Gastrocnemius medialis (tissue), 4 donors: ENCODE measurements around the gene YWHAG.

ENCODE experiments used
- POLR2A ChIP-seq, 2 donors: fragments of 450-650 bp; IDR thresholded peaks; one replicate each; pipeline ENCODE4 v1.6.1; 2017; ENCODE audit warnings: antibody characterized with exemption in 2 of 2, mild to moderate bottlenecking in 2 of 2, moderate library complexity in 2 of 2
- TF ChIP-seq, protein P1 (sequence below), 5 experiments: fragments of 450-650 bp in 3 of 5; fragments of 200-600 bp in 2 of 5; sonication (generic) in 2 of 5; IDR thresholded peaks in 4 of 5; conservative IDR thresholded peaks in 1 of 5; 1 replicate in 4 of 5; 2 replicates in 1 of 5; pipeline ENCODE4 v1.5.1; 2016 to 2019; ENCODE audit warnings: antibody characterized with exemption in 5 of 5, mild to moderate bottlenecking in 3 of 5, moderate library complexity in 3 of 5

DNA sequence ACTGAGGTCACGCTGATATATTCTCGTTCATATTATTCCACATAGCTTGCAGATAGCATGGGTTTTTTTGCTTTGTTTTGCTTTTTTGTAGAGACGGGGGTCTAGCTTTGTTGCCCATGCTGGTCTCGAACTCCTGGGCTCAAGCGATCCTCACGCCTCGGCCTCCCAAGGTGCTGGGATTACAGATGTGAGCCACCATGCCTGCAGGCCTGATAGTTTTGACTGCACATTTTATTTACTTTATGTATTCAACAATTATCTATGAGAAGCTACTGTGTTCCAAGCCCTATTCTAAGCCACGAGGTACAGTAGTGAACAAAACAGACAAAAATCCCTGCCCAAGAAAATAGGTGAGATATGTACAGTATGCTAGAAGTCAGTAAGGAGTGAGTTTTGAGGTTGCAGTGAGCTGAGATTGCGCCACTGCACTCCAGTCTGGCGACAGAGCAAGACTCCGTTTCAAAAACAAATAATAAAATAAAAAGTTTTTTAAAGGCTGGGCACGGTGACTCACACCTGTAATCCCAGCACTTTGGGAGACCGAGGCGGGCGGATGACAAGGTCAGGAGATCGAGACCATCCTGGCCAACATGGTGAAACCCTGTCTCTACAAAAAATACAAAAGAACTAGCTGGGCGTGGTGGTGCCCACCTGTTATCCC, 1.3 kb upstream of the YWHAG start:
- TF ChIP-seq, protein P1, sequence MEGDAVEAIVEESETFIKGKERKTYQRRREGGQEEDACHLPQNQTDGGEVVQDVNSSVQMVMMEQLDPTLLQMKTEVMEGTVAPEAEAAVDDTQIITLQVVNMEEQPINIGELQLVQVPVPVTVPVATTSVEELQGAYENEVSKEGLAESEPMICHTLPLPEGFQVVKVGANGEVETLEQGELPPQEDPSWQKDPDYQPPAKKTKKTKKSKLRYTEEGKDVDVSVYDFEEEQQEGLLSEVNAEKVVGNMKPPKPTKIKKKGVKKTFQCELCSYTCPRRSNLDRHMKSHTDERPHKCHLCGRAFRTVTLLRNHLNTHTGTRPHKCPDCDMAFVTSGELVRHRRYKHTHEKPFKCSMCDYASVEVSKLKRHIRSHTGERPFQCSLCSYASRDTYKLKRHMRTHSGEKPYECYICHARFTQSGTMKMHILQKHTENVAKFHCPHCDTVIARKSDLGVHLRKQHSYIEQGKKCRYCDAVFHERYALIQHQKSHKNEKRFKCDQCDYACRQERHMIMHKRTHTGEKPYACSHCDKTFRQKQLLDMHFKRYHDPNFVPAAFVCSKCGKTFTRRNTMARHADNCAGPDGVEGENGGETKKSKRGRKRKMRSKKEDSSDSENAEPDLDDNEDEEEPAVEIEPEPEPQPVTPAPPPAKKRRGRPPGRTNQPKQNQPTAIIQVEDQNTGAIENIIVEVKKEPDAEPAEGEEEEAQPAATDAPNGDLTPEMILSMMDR (IDR thresholded peaks at IDR 0.05 in 4 of 5, conservative IDR thresholded peaks at IDR 0.05 in 1 of 5) = no peak
- no peak for TF ChIP-seq POLR2A (IDR thresholded peaks at IDR 0.05)
